Activated CD4-positive, CD25-positive, alpha-beta regulatory T cell treated with anti-CD3 and anti-CD28 coated beads, Interleukin-2, amount 50 U/mL, for 24 hours (primary cell): ENCODE results near the gene SYP.
A peak's percentile ranks its signal among the peaks of the same experiment; 100 is the strongest.
"Not testable (repeated sequence)": the region's sequence is repeated elsewhere in the genome, so short reads cannot be mapped to it uniquely, and the experiment has no call there.

Experiments used
- ATAC-seq, 2 donors: fragments of 150-1000 bp; cut with Tn5 transposase; one replicate each; pipeline ENCODE4 v1.10.0; 2021; ENCODE audit warnings: mild to moderate bottlenecking in 1 of 2, moderate library complexity in 1 of 2

SYP gene

DNA sequence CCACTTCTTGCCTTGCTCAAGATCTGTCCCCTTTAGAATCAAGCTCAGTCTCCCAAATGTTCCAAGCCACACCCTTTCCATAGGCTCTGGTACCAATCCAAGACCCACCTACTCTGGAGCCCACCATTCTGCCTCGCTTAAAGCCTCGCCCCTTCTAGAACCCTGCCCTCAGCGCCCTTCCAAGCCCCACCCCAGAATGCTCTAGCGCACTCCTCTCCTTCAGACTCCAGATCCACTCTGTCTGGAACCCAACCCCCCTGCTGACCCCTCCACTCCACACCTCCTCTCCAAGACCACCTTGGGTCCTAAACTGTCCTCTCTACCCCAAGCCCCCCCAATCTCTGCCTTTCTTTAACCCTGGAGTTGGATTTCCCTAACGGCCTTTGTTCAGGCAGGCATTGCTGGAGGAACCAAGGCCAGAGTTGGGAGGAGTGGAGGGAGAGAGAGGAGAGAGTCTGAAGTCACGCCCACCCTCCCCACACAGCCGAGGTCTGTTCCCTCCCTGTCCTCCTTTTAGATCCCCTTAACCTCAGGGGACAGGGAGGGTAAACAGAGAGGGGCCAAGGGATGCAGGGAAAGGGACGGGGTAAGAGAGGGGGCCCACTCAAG, 11.4 kb downstream of the SYP start:
- ATAC-seq, result no peak

DNA sequence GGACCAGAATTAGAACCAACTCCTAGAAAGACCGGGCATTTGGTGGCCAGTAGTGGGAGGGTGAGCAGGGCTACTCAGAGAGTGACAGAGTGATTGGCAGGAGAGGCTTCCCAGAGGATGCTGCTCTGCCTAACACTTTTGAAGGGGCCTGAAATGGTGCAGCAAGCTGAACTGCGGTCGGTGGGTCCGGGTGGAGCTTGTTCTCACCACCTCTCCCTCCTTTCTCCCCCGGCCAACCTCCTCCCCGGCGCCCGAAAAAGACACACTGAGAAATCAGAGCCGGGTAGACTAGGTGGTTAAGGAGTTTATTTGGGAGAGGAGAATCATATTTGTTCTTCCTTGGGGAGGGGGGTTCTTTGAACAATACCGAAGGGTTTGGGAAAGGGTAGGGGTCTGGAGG, 12.5 kb downstream of the SYP start:
- ATAC-seq, result no peak

DNA sequence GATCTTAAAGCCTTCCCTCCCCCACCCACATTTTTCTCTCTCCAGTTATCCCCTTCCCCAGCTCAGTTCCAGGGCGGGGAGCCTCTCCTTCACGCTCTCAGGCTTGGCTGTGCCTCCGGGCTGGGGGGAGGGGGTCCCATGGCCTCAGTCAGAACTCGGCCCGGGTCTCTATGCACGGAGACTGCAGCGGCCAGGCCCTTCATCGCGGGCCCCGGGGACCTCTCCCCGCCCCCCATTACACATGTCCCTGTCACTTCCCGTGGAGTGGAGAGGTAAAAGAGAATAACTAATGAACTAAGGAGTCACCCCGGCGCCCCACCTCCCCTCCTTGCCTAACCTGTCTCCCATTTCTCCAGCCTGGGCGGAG, 13.0 kb downstream of the SYP start:
- no peak for ATAC-seq

DNA sequence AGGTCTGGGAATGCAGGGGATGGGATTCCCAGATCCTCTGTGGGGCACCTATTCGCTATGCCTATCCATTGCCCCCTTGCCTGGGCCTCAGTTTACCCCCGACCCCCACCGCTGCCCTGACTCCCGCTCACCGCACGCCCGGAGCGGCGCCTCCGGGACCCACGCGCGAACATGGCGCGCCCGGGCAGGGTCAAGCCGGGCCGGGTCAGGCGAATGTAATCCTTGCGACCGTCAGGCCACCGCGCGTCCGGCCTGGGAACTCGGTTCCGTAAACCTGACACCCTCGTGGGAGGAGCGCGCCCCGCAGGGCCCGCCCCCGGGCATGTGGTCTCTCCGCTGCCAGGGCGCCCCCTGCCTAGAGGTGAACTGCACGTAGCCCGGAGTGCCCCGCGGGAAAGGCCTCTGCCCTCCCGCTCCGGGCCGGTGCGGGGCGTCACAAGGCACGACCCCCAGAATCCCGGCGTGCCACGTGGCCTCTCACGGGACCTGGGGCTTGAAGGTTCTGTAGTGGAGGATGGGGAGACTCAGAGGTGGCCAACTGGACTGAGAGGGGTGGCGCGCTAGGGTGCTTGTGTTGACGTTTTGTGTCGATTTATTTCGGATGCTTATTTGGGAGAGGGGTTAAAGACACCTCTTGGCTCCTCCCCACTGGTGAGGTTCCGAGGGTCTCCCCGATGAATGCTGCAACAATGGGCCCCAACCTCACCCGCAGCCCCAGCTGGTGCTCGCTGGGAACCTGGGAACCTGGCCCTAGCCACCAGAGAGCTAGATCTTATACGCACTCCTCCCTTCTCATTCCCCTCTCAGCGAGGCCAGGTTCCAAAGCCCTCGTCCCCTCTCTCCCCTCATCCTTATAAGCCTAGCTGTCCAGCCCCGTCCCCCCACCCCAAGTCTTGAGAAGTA, 13.6 kb downstream of the SYP start, which contains the start of gene PRICKLE3:
Gene PRICKLE3 (minus strand): TSS at position 249 of the 903 bp plus-strand sequence. CDS start 76 bp downstream, at position 173.
- ATAC-seq, result peak in 1 of 2 donors; percentile 11

DNA sequence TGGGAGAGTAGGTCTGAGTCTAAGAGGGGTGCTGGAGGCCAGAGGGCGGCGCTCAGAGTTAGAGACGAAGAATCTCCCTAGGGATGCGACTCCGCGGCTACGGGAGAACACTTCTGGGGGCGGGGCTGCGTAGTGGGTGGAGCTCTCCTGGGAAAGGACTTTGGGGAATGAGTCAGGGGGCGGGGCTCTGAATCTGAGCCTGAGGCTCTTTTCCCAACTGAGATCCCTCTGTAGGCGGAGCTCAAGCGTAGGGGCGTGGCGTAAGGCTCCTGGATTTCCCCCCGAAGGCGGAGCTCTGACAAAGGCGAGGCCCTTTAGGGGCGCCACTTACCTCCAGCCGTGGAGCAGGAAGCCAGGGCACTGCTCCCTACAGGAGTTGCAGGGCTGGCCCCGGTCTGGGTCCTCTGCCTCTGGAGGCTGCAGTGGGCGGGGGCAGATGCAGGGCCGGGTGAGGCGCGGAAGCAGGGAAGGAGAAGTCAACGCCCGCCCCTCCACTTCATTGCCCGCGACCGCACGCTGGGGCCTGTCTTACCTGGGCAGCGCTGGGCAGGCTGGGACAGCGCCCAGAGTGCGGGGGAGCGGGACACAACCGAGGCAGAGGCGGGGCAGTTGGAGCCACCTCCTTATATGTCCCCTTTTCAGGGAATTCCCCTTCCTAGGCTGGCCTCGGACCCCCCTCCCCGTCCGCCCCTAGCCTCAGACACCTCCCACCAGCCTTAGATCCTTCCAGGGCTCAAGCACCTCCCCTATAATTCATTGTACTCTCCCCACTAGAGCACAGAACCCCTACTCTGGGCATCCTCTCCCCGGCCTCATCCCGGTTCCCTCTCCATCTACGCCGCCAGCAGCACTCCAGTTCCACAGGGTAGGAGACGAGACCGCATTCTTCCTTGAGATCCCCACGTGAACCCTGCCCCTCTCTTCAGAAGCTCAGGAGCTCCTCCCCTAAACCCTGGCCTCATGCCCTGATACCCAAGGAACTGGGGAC, 15.4 kb downstream of the SYP start:
- peak; percentile 51 to 52 for ATAC-seq

DNA sequence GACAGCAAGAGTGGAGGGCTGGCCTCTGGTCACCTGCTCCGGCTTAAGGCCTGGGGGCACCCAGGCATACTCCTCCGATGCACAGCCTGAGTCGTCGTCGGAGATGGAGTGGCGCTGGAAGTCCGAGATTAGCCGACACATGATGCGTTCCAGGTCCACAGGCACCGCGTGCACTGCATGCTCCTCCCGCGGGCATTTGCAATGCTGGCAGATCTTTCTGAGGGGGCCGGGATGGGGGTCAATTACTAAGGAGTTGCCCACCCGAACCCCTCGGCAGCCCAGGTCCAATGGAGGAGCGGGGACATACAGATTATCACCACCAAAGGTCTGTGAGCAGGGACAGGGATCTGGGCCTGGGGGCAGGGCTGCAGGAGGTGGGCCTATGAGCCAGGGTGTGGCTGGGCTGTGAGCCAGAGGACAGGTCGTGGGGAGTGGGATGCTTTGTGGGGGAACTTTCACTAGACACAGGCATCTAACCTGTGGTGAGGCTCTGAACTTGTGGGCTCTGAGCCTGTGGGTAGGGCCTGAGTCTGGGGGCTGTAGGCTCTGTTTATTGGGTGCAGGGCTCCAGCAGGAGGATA, 16.2 kb downstream of the SYP start:
- ATAC-seq, result no peak

DNA sequence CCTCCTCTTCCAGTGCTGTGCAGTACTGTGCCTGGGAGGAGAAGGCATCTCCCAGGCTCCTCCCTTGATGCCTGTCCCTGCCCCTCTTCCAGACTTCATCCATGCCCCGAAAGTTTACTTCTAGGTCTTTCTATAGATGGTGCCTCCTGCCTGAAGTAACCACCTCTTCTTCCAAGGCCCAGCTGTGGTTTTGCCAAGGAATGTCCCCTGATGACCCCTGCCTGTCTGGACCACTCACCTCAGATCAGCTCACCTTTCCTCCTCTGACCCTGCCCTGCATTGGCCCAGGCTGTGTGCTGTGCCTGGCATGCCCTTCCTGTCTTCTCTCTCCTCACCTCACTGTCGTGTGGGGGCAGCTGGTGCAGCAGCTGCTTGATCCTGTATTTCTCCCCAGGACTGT, 20.6 kb downstream of the SYP start:
- no peak for ATAC-seq

DNA sequence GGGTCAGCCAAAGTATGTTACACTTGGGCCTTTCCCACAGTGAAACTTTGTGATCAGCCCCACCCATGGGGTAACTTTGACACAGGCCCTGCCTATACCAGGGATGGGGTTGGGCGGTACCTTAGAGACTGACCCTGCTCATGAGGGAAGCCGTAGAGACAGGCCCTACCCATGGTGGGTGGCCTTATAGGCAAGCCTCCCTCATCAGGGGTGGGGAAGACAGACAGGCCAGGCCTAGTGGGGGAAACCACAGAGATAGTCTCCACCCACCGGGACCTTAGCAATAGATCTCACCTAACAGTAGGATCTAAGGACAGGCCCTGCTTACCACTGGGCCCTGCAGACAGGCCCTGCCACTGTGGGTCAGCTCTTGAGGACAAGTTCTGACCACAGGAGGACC, 21.5 kb downstream of the SYP start:
- ATAC-seq, result no peak

DNA sequence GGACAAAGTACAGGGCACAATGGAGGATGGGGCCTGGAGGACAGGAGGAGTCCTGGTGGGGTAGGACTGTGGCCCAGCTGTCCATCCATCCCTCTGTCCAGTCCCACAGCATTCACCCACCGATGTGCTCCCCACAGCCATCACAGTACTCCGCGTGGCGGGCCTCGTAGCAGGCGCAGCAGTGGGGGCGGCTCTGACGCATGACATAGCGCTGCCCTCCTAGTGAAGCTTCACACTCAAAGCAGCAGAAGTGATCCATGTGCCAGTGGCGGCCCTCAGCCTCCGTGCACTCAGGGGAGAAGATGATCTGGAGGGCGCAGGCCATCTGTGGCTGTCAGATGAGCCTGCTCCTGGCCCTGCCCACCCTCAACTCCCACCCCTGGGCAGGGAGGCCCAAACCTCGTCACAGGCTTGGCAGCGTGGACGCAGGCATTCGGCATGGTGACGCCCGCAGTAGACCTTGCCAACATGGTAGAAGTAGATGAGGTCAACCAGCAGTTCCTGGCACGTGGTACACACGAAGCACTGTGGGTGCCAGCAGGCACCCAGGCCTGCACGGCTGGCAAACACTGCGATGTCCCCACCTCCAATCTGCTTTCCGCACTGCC, 22.0 kb downstream of the SYP start:
- no peak for ATAC-seq

DNA sequence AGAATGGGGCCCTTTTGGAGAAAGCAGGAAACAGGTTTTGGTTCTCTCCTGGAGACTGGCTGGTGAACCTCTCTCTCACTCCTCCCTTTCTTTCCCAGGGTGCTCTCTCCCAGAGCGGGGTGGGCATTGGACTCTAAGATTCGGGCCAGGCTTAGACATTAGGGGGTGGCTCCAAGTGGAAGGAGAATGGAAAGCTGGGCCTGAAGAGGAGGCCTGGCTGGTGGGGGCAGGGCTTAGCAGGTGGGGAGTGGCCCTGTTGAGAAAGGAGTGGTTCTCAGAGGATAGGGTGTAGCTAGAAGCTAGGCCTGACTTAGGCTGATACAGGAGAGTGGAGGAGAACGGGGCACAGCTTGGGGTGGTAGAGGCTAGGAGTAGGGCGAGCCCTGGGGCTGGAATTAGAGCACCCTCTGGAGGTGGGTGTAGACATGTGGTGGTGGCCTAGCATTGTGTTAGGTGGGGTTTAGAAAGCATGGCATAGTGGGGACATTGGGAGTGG, 22.6 kb downstream of the SYP start:
- peak in 1 of 2 donors; percentile 46 for ATAC-seq

DNA sequence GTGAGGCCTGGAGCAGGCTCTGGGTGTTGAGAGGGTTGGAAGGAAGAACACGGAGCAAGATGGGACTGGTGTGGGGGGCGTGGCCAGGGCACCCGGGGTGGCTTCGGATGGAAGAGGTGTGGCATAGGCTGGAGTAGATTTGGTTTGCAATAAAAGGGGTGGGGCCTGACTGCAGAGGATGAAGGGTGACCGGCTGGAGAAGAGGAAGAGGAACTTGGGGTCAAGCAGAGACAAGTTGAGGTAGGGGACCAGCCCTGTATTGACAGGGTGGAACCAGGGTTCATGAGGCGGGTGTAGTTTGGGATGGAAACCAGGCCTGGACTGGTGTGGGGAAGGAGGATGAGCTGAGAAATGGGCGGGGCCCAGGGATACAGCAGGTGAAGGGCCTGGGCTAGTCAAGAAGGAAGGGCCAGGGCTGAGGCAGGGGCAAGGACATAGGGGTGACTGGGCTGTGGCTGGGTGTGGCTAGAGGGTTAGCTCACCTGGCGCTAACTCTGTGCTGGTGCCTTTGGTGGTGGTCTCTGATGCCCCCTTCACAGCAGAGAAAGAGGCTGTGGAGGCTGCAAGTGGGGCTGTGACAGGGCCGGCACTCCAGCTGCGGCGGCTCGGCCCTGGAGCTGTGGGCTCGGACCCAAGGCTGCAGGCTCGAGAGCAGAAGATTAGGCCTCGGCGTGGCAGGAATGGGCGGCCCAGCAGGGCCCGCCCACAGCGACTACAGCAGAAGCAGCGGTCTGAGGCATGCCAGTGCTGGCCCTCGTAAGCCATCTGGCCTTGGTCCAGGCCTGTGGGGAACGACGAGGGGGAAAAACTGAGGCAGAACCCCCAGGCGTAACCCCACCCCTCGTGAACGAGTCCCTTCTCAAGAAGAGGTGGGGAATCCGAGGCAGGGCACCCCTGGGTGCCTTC, 23.3 kb downstream of the SYP start:
- ATAC-seq, result no peak

DNA sequence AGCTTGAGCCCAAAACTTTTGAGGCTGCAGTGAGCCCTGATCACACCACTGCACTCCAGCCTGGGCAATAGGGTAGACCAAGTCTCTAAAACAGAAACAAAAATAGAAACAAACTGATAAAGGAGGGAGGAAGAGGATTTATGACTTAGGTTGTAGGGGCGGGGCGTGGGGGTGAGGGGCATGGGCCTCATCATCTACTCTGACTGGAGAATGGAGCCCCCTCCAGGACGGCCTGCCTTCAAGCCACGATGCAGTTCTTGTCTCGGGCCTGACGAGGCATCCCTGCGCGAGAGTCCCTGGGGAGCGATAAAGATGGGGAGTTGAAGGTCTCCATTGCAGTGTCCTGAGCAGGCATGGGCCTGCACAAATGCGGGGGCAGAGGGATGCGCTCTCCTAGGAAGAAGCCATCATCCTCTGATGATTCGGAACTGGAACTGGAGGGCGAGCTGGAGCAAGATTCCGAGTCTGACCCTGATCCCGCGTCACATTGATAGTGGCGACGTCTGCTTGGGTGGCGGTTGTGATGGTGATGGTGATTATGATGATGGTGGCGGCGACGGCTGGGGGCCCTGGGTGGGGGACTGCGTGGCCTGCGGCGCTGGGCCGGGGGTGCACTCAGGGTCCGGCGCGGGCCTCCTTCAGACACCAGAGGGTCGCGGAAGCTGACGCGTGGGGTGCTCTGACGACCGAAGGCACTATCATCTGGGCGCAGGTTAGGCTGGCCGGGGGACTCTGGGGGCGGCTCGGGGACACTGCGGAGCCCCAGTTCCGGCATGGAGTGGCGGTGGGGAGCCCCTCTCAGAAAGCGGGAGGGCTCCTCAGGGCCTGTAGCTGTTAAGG, 24.3 kb downstream of the SYP start:
- no peak for ATAC-seq

DNA sequence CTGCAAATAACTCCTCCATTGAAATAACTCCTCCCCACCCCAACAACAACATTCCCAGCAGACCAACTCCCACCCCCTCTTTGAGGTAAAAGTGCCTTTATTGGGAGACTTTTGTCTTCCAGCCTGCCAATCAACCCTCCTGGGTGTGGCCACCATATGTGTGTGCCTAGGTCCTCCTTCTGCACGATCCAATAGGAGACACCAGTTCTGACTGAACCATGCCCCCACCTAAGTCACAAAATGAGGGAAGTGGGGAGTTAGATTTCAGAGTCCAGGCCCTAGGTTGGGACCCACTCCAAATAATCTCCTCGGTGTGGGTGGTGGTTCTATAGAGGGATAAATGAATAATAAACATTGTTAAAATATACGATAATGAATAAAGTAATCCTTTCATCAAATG, 25.3 kb downstream of the SYP start:
- ATAC-seq, result no peak

DNA sequence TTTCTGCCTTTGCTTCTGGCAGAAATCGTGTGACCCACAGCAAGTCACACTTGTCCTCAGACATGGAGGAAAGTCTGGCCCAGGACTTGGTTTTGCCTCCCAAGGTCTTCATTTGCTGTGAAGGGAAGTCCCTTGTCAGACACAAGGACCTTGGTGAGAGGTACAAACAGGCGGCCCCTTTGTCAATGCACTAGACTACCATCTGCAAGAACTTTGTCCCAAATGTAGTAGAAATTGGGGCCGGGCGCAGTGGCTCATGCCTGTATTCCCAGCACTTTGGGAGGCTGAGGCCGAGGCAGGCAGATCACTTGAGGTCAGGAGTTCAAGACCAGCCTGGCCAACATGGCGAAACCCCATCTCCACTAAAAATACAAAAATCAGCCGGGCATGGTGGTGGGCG, 26.4 kb downstream of the SYP start:
- not testable (repeated sequence) for ATAC-seq

DNA sequence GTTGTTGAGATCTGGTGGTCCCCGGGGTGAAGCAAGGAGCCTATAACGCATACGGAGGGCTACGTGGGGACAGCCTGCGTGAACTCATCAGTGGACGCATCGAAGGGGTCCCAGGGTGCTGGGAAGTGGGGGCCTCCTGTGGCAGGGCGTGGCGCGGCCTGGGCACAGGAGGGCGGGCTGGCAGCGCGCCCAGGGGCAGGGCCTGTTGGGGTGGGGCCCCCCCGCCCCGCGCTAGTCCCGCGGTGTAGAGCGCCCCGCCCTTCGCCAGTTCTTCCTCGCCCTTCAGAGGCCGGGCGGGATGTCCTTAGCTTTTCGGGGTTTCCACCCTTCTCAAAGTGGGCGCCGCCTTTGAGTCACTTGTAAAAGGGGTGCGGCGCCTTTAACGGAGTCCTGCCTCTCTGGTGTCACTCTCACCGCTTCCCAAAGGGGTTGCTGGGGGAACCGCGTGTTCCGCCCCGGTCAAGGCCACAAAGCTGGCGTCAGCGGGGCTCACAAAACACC, 27.7 kb downstream of the SYP start:
- peak; percentile 75 to 78 for ATAC-seq

DNA sequence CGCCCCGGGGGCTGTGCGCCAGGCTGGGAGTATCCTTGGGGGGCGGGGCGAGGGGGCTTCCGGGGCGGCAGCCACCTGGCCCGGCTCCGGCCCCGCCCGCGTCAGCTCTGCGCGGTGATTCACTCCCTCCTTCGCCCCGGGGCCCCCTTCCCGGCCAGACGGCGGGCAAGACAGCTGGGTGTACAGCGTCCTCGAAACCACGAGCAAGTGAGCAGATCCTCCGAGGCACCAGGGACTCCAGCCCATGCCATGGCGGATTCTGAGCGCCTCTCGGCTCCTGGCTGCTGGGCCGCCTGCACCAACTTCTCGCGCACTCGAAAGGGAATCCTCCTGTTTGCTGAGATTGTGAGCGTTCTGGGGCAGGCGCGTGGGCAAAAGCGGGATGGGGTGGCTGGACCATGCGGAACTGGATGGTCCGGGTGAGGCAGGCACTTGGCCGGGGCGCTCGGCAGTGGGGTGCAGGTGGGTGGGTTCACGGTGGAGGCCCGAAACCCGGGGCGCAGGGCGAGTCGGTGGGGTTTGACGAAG, 28.2 kb downstream of the SYP start, which contains the start of gene PLP2:
Gene PLP2 (plus strand): TSS at position 147 of the 528 bp plus-strand sequence. CDS start 103 bp downstream, at position 250.
- ATAC-seq, result peak; percentile 69 to 73

DNA sequence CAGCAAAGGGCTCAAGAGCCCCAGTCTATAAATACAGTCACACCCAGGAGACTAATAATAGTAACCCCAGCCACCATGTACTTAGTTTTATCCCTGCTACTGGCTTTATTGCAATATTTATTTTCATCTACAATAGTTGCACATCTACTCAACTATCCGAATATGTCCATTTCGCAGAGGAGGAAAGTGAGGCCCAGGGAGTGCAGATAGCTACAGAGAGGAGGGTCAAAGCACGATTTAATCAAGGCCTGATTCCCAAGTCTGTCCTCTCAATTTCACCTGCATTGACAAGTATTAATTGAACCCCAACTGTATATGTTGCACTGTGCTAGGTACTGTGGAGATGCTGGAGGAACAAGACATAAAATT, 32.3 kb downstream of the SYP start:
- no peak for ATAC-seq

DNA sequence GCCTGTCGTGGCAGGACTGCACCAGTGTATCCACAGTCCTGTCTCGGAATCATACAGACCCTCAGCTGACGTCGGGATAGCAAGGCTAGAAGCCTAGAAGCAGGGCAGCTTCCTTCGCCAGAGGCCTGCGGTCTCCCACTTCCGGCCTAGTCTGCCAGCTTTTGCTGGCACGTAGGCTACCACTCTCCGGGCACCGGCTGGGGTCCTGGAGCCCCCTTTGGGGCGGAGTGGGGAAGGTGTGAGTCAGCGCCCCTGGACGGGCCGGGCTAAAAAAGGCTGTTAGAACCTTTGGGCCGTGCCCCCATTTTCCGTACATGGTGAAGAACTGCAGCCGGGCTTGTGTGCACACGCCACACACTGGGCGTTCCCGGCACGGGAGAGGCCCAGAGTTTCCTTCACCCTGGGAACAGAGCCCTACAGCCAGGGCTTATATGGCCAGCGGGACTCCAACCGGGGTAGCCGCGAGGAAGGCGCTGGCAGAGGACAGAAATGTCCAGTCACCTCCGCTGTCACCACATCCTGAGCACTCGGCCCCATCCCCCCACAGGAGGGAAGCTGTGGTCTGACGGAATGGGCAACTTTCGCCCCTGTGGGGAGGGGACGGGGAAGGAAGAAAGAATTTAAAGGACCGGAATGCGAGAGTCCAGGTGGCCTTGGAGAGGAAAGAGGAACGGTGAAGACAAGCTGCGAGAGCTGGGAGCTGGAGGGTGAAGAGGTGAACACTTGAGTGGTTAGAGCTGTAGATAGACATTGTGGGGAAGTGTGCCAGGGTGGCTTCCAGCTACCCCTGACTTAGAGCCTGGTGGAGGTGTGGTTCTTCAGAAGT, 32.9 kb downstream of the SYP start:
- ATAC-seq, result peak; percentile 18 to 26
